Bronchial epithelial cell (primary cell): Measurements from ENCODE around the gene IL3RA. TPM values are rescaled to one million over a fixed set of nuclear protein-coding genes. Genes with fewer than 3 reads are reported as not detected.
"Not testable (repeated sequence)": the region's sequence is repeated elsewhere in the genome, so short reads cannot be mapped to it uniquely, and the experiment has no call there.

ENCODE experiments used
- DNase-seq: peaks from one replicate; pipeline ENCODE4 v3.0.0-alpha.2; 2010; ENCODE audit warnings: low read depth
- FAIRE-seq: peaks from 2 replicates; lab custom pipeline; 2011; peaks lifted over from hg19 to GRCh38; lab: Jason Lieb, UNC
- H3K27me3 ChIP-seq: 2 replicates; pipeline ENCODE4 v1.5.1; 2011; ENCODE audit warnings: low read length; ENCODE audit not compliant: control insufficient read depth, insufficient read depth
- H3K36me3 ChIP-seq: 2 replicates; pipeline ENCODE4 v1.5.1; 2011; ENCODE audit warnings: low read length; ENCODE audit not compliant: control insufficient read depth, insufficient read depth
- H3K4me3 ChIP-seq: 2 replicates; pipeline ENCODE4 v1.5.1; 2011; ENCODE audit warnings: mild to moderate bottlenecking, low read depth, low read length, control low read depth
- total RNA-seq: library from RNA; depleted of rRNA; stranded (reverse); fragments of >200 nt; gene quantifications from 2 replicates; pipeline ENCODE4 v1.2.1, GENCODE V29; 2014
- TF ChIP-seq, protein P1 (sequence below): IDR thresholded peaks from 2 replicates; pipeline ENCODE4 v1.5.1; 2011; ENCODE audit warnings: mild to moderate bottlenecking, moderate library complexity, low read length, control low read depth, inconsistent platforms; ENCODE audit not compliant: insufficient read depth, severe bottlenecking

The IL3RA gene
- total RNA-seq, 1 donor from 2014 or later, result not detected

DNA sequence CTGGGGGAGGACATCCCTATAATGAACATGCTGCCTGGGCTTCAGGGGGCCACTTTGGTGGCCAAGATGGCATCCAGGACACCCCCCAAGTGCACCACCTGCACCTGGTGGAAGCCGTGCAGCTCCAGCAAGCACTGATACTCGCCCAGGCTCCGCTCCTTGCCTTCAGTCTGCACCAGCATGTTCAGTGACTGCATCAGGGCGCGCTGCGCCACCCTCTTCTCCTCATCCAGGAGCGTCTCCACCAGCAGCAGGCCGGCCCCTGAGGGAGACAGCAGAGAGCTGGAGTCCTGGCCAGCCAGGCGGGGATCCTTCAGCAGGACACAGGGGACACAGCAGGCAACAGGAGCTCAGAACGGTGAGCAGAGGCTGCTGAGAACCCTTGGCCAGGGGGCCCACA, 66.6 kb downstream of the IL3RA start:
- Histone ChIP-seq H3K36me3 (peaks cover 4% of the 10 kb centered on the region), H3K27me3 (no peaks in the 10 kb centered on the region), H3K4me3 (no peak overlapping the region)
- FAIRE-seq (no peak), DNase-seq (no peak)
- TF ChIP-seq, protein P1, sequence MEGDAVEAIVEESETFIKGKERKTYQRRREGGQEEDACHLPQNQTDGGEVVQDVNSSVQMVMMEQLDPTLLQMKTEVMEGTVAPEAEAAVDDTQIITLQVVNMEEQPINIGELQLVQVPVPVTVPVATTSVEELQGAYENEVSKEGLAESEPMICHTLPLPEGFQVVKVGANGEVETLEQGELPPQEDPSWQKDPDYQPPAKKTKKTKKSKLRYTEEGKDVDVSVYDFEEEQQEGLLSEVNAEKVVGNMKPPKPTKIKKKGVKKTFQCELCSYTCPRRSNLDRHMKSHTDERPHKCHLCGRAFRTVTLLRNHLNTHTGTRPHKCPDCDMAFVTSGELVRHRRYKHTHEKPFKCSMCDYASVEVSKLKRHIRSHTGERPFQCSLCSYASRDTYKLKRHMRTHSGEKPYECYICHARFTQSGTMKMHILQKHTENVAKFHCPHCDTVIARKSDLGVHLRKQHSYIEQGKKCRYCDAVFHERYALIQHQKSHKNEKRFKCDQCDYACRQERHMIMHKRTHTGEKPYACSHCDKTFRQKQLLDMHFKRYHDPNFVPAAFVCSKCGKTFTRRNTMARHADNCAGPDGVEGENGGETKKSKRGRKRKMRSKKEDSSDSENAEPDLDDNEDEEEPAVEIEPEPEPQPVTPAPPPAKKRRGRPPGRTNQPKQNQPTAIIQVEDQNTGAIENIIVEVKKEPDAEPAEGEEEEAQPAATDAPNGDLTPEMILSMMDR, result no peak

DNA sequence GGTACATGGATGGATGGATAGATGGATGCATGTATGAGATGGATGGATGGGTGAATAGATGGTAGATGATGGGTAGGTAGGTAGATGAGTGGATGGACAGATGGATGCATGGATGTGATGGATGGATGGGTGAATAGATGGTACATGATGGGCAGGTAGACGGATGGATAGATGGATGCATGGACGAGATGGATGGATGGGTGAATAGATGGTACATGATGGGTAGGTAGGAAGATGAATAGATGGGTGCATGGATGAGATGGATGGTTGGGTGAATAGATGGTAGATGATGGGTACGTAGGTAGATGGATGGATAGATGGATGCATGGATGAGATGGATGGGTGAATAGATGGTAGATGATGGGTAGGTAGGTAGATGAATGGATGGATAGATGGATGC, 67.3 kb downstream of the IL3RA start:
- not testable (repeated sequence) for FAIRE-seq, DNase-seq, H3K4me3 ChIP-seq, H3K27me3 ChIP-seq, H3K36me3 ChIP-seq

DNA sequence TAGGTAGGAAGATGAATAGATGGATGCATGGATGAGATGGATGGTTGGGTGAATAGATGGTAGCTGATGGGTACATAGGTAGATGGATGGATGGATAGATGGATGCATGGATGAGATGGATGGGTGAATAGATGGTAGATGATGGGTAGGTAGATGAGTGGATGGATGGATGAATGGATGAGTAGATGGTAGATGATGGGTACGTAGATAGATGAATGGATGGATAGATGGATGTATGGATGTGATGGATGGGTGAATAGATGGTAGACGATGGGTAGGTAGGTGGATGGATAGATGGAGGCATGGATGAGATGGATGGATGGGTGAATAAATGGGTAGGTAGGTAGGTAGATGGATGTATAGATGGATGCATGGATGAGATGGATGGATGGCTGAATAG, 69.2 kb downstream of the IL3RA start:
- not testable (repeated sequence) for FAIRE-seq, H3K4me3 ChIP-seq, H3K27me3 ChIP-seq, H3K36me3 ChIP-seq, DNase-seq

DNA sequence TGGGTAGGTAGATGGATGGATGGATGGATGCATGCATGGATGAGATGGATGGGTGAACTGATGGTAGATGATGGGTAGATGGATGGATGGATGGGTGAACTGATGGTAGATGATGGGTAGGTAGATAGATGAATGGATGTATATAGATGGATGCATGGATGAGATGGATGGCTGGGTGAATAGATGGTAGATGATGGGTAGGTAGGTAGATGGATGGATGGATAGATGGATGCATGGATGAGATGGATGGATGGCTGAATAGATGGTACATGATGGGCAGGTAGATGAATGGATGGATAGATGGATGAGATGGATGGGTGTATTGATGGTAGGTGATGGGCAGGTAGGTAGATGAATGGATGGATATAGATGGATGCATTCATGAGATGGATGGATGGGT, 70.5 kb downstream of the IL3RA start:
- Histone ChIP-seq H3K36me3 (peaks cover 3% of the 10 kb centered on the region), H3K4me3 (no peak overlapping the region), H3K27me3 (no peaks in the 10 kb centered on the region)
- DNase-seq, result no peak
- no peak for FAIRE-seq
- TF ChIP-seq, protein P1, result no peak

DNA sequence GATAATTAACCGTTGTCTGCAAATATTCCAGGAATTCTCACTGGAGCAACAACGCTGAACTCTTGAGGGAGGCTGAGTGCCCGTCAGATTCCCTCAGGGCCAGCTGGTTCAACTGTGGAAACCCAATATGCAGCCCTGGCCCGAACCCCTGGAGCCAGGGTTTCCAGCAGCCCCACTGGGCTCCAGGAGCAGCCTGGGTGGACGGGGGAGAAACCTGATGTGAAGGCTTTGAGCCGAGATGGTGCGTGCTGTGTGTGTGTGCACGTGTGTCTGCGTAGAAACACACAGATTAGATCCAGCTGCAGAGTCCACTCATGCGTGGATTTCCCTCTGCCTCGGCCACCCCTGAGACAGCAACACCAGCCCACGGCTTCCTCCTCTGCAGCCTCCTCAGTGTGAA, 74.7 kb downstream of the IL3RA start:
- Histone ChIP-seq H3K4me3 (no peak overlapping the region), H3K36me3 (peaks cover 5% of the 10 kb centered on the region), H3K27me3 (no peaks in the 10 kb centered on the region)
- TF ChIP-seq, protein P1, result no peak
- DNase-seq, result no peak
- no peak for FAIRE-seq

DNA sequence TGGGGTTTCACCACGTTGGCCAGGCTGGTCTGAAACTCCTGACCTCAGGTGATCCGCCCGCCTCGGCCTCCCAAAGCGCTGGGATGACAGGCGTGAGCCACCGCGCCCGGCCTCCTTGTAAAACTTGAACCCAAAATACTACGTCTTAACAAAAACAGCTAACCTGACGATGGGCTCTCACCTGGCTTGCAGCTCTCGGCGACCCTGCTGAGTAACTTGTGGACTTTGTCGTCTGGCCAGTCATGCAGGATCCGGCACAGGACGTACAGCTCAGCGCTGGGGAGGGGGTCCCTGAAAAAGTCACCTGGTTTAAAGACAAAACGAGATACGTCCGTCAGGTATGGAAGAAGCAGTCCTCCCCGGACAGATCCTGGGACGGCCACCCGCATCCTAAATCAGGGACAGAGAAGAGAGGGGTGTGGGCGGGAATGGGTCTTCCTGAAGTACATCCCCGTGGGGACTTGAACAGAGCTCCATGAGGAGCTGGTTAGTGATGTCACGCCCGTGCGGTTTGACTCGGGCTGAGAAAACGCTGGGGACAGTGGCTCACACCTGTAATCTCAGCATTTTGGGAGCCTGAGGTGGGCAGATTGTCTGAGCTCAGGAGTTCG, 76.1 kb downstream of the IL3RA start:
- Histone ChIP-seq H3K4me3 (no peak overlapping the region), H3K36me3 (peaks cover 5% of the 10 kb centered on the region), H3K27me3 (no peaks in the 10 kb centered on the region)
- FAIRE-seq (no peak), DNase-seq (no peak)
- TF ChIP-seq, protein P1, result no peak

DNA sequence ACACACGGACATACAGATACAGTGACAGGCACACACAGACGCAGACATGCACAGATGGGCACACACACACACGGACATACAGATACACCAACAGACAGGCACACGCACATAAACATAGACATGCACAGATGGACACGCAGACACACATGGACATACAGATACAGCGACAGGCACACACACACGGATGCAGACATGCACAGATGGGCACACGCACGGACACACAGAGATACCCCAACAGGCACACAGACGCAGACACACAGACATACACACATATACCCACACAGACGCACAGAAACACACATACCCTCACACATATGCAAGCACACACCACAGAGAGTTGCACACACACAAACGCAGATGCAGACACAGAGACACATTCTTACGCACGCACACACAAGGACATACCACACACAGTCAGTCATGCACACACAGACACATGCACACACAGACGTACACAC, 79.8 kb downstream of the IL3RA start:
- FAIRE-seq (peak; percentile 97), DNase-seq (no peak)
- no peaks in the 10 kb centered on the region for H3K27me3 ChIP-seq
- TF ChIP-seq, protein P1, result no peak
- no peak overlapping the region for H3K4me3 ChIP-seq
- H3K36me3 ChIP-seq, result peaks cover 4% of the 10 kb centered on the region
